Measurements from ENCODE around the gene USP9X.

- TF ChIP-seq, protein P1, sequence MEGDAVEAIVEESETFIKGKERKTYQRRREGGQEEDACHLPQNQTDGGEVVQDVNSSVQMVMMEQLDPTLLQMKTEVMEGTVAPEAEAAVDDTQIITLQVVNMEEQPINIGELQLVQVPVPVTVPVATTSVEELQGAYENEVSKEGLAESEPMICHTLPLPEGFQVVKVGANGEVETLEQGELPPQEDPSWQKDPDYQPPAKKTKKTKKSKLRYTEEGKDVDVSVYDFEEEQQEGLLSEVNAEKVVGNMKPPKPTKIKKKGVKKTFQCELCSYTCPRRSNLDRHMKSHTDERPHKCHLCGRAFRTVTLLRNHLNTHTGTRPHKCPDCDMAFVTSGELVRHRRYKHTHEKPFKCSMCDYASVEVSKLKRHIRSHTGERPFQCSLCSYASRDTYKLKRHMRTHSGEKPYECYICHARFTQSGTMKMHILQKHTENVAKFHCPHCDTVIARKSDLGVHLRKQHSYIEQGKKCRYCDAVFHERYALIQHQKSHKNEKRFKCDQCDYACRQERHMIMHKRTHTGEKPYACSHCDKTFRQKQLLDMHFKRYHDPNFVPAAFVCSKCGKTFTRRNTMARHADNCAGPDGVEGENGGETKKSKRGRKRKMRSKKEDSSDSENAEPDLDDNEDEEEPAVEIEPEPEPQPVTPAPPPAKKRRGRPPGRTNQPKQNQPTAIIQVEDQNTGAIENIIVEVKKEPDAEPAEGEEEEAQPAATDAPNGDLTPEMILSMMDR (IDR thresholded peaks at IDR 0.05) = no peak
- TF ChIP-seq REST (IDR thresholded peaks at IDR 0.05; ENCODE audit: low read depth, low read length) = no peak
- no peak for TF ChIP-seq POLR2AphosphoS5 (IDR thresholded peaks at IDR 0.05; ENCODE audit: low read depth, low read length)
- no peak for TF ChIP-seq JUND (IDR thresholded peaks at IDR 0.05)
- TF ChIP-seq NFIC (IDR thresholded peaks at IDR 0.05; ENCODE audit: borderline replicate concordance) = no peak
- TF ChIP-seq EP300 (IDR thresholded peaks at IDR 0.05; ENCODE audit: borderline replicate concordance in 1 of 2, low read depth in 1 of 2, low read length in 1 of 2) = no peak
- TF ChIP-seq, protein P2, sequence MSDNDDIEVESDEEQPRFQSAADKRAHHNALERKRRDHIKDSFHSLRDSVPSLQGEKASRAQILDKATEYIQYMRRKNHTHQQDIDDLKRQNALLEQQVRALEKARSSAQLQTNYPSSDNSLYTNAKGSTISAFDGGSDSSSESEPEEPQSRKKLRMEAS (IDR thresholded peaks at IDR 0.05; ENCODE audit: low read depth) = no peak
These were observed 49.7 kb upstream of the USP9X start for GRCh38 chrX:41035582-41035981.

Measured in SK-N-SH (cell line).